GM12873 (cell line): ENCODE results near the gene MARCHF3.

Source experiments
- TF ChIP-seq, protein P1 (sequence below): IDR thresholded peaks from 2 replicates; pipeline ENCODE4 v1.5.1; 2012; ENCODE audit warnings: low read depth, mild to moderate bottlenecking, moderate library complexity, low read length, control low read depth; ENCODE audit not compliant: insufficient read depth; ENCODE audit errors: missing control alignments

The MARCHF3 gene

DNA sequence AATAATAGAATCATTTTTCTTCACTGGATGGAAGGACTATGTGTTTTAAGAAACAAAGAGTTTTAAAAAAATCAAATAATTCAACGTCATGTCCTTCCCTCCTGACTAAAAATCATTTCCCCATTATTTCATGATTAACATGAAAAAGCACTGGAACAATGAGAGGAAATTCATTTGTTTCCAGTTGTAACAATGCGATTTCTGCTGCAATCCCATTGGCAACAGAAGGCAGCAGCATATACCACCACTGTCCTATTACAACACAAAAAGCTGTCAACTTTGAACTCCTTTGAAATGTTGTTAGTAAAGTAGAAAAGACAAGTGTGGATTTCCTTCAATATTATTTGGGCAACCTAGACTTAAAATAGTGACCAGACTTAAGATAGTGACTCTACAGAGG is 39.9 kb upstream of the MARCHF3 start:
- TF ChIP-seq, protein P1, sequence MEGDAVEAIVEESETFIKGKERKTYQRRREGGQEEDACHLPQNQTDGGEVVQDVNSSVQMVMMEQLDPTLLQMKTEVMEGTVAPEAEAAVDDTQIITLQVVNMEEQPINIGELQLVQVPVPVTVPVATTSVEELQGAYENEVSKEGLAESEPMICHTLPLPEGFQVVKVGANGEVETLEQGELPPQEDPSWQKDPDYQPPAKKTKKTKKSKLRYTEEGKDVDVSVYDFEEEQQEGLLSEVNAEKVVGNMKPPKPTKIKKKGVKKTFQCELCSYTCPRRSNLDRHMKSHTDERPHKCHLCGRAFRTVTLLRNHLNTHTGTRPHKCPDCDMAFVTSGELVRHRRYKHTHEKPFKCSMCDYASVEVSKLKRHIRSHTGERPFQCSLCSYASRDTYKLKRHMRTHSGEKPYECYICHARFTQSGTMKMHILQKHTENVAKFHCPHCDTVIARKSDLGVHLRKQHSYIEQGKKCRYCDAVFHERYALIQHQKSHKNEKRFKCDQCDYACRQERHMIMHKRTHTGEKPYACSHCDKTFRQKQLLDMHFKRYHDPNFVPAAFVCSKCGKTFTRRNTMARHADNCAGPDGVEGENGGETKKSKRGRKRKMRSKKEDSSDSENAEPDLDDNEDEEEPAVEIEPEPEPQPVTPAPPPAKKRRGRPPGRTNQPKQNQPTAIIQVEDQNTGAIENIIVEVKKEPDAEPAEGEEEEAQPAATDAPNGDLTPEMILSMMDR, result no peak

DNA sequence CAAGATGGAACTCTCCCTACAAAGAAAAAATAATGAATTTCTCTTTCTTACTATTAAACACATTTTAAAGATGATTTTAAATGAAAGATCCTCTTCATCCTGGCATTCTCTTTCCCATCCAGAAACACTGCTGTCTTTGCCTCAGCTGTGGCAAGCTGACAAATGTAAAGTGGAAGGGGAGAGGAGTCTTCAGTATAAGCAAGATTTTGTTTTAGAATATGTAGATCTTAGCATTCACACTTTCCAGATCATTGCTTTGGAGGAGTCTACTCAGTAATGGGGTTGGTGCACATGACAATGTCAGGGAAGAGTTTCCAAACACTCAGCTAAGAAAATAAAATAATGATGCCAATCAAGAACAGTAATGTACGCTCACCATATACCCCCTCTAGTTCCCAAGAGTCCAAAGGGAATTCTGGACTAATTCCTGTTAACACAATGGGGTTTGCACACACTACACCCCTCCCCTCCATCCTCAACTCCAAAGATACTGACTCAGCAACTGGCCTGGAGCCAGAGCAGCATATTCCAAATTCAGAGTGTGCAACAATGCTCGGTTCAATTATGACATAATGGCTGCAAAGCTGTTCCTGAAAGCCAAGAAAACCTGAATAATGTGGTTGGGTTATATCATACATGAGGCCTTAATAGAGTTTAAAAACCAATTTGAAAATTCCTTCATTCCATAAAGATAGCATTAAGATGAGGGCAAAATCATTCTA is 38.3 kb upstream of the MARCHF3 start:
- TF ChIP-seq, protein P1, result no peak

DNA sequence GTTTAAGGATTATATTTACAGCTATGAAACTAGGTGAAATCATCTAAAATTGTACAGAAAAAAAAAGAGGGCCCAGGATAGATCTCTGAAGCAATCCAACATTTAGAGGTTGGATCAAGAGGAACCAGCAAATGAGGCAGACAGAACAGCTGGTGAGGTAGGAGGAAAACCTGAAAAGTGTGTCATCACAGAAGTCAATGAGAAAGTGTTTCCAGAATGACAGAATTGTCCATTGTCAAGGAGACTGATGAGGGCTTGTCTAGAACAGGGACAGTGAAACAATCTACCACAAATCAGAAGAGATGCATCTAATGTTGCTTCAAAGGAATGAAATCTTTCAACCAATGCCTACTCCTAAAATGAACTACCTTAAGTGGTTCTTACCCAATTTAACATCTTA is 36.4 kb upstream of the MARCHF3 start:
- TF ChIP-seq, protein P1, result no peak

DNA sequence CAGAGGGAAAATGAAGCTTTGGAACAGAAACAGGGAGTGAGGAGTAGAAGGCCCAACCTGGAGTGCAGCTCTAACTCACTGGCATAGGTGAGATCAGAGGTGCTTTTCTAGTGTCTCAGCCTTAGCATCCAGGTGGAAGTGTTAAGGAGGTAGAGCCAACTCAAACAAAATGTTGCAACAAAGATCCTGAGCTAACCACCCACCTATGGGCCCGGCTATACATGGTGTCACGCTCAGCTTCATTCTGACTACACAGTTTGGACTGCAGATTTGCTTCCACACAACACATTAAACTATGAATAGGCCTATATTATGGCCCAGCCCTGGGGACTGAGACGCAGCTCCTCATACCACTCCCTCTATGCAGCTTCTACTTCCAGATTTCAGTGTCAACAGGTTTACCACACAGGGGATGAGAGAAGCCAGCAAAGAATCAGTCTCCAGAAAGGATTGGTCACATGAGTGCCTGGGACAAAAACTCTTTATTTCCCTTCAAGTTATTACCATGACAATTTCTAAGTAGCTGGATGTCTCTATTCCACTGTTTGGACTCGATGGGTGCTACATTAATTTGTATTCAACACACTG is 34.0 kb upstream of the MARCHF3 start:
- TF ChIP-seq, protein P1, result no peak

DNA sequence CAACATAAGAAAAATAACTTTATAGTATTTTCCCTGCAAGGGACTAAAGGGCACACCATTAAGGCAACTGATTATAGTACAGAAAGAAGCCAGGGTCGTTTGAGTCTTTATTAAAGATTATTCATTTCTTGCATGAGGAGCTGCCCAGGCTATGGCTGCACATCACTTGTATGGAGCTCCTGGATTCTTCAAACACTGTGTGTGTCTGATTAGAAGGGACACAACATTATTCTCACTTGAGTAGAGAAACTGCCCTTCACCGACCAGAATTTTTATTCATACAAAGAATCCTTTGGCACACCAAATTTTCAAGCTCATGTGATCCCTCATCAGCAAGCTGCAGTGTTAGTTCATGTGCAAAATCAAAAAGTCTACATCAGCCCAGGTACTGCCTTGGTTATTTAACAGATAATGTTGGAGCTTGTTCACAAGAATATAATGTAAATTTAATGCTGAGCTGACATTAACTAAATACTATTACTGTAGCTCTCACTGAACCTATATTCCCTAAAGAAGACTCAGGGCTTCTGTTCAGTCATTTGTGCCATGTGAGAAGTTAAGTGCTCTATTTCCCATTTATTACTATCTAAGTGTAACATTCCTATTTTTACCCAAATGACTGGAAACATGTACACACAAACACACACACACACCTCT is 33.0 kb upstream of the MARCHF3 start:
- TF ChIP-seq, protein P1, result no peak

DNA sequence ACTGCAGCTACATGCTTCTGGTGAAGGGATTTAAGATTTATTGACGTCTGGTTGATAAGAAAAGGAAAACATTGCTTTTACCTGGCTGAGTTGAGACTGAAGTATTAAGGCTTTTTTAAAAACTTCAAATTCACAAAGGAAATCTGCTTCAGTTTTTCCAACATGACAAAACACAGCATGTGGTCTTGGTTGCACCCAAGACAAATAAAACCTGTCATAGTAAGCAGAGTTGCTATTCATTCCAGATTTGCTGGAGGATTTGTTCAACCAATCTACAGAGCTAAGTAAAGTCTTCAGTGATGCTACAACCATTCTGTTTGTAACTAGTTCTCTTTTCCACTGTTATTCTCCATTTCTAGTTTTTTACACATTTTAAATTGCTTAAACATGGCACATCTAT is 31.6 kb upstream of the MARCHF3 start:
- TF ChIP-seq, protein P1, result no peak

DNA sequence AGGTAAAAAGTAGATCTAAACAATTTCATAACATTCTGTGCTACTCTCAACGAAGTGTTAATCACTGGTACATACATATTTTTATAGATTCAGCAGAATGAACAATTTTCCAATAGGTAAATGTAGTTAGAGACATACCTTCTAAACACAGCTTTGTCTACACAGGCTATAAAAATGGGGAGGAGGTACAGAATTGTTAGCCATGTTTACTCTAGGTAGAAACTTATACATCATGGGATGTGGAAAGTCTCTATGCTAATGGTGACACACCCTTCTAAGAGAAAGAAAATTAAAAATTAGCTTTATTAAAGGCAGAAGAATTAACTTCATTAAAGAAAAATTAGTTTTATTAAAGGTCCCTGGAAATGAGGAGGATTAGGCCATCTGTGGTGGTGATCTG is 31.2 kb upstream of the MARCHF3 start:
- TF ChIP-seq, protein P1, result no peak
